Measurements from ENCODE around the gene PPM1N. TPM values are rescaled to one million over a fixed set of nuclear protein-coding genes. Genes with fewer than 3 reads are reported as not detected.

PPM1N gene
- total RNA-seq, 1 donor from 2014 or later: 0.62 TPM

DNA sequence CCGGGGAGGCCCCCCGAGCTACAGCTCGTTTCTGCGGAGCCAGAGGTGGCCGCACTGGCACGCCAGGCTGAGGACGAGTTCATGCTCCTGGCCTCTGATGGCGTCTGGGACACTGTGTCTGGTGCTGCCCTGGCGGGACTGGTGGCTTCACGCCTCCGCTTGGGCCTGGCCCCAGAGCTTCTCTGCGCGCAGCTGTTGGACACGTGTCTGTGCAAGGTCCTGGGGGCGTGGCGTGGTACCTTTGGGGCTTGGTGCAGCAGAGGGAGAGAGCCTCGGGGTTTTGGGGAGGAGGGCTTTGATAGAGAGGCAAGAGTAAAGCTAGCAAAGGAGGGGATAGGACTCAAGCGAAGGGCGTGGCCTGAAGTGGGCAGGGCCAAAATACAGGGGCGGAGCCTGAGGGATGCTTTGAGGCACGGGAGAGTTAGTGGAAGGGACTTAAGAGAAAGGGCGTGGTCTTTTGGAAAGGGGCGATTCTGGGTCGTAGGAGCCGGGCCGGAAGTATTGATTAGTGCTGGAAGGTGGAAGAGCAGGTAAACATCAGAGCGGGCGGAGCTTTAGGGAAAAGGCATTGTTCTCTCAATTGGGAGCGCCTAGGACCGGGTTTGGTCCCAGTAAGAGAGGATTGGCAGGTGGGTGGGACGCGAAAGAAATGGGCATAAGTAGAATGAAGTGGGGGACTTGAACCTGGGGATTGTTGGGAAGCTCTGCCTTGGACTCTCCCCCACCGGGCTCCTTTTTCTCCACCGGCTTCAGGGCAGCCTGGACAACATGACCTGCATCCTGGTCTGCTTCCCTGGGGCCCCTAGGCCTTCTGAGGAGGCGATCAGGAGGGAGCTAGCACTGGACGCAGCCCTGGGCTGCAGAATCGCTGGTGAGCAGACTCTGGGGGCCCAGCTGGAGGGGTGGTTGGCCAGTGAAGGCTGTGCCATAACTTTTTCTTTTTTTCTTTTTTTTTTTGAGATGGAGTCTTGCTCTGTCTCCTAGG, 1.2 kb downstream of the PPM1N start:
- H3K9me3 Mint-ChIP-seq (ENCODE audit: unreplicated experiment): no peaks in the 10 kb centered on the region
- peaks cover 16% of the 10 kb centered on the region for H3K4me1 Mint-ChIP-seq (ENCODE audit: unreplicated experiment)
- peaks cover 26% of the 10 kb centered on the region for H3K27me3 Mint-ChIP-seq (ENCODE audit: unreplicated experiment)
- H3K27ac Mint-ChIP-seq (ENCODE audit: unreplicated experiment): no peak overlapping the region
- no peak for DNase-seq (ENCODE audit: extremely low spot score, unreplicated experiment)
- H3K36me3 Mint-ChIP-seq (ENCODE audit: unreplicated experiment): no peaks in the 10 kb centered on the region
- H3K4me3 Mint-ChIP-seq (ENCODE audit: unreplicated experiment): no peak overlapping the region
- TF ChIP-seq, protein P1, sequence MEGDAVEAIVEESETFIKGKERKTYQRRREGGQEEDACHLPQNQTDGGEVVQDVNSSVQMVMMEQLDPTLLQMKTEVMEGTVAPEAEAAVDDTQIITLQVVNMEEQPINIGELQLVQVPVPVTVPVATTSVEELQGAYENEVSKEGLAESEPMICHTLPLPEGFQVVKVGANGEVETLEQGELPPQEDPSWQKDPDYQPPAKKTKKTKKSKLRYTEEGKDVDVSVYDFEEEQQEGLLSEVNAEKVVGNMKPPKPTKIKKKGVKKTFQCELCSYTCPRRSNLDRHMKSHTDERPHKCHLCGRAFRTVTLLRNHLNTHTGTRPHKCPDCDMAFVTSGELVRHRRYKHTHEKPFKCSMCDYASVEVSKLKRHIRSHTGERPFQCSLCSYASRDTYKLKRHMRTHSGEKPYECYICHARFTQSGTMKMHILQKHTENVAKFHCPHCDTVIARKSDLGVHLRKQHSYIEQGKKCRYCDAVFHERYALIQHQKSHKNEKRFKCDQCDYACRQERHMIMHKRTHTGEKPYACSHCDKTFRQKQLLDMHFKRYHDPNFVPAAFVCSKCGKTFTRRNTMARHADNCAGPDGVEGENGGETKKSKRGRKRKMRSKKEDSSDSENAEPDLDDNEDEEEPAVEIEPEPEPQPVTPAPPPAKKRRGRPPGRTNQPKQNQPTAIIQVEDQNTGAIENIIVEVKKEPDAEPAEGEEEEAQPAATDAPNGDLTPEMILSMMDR (IDR thresholded peaks at IDR 0.05): no peak

DNA sequence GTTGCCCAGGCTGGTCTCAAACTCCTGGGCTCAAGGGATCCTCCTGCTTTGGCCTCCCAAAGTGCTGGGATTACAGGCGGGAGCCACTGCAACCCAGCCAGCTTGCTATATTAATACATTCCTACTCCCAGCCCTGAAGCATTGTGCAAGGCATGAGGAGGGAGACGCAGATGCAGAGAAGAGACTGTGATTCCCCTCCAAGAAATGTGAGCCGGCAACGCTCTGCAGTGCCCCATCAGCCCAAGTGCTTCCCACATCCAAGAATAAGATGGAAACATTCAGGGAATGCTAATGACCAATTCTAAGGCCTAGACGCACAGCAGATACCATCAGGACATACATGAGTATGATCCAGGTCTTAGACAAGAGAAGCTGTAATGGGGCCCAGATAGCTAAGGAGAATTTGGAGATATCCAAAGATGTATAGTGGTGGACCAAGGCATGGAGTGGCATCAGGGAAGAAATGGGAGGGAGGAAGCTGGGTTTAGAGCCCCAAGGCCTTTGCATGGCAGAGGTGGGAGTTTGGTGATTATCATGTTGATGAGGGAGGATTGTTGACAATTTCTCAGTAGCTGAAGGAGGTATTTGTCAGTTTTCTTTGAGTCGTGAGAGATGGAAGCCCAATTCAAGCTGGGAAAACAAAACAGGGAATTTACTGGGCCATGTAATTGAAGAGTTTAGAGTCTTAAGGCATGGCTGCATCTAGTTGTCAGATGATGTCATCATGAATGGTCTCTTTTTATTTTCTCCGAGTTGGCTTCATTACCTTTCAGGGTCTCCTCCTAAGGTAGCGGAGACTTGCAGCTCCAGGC, 2.9 kb downstream of the PPM1N start:
- H3K27me3 Mint-ChIP-seq (ENCODE audit: unreplicated experiment): peaks cover 25% of the 10 kb centered on the region
- H3K36me3 Mint-ChIP-seq (ENCODE audit: unreplicated experiment): no peaks in the 10 kb centered on the region
- H3K27ac Mint-ChIP-seq (ENCODE audit: unreplicated experiment): no peak overlapping the region
- H3K4me1 Mint-ChIP-seq (ENCODE audit: unreplicated experiment): peaks cover 21% of the 10 kb centered on the region
- no peak for DNase-seq (ENCODE audit: extremely low spot score, unreplicated experiment)
- H3K4me3 Mint-ChIP-seq (ENCODE audit: unreplicated experiment): no peak overlapping the region
- H3K9me3 Mint-ChIP-seq (ENCODE audit: unreplicated experiment): no peaks in the 10 kb centered on the region
- TF ChIP-seq, protein P1 (IDR thresholded peaks at IDR 0.05): no peak

DNA sequence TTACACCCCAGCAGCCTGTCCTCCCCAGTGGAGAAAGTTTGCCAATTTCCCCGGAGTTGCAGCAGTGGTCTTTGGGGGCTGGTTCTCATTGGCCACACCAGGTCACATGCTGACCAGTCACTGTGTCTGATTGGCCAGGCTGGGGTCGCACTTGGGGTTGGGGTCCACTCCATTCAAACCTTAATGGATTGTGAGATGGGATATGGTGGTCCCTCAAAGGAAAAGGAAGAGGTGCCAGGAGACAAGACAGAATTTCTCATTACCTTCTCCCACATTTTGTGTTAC, 3.4 kb downstream of the PPM1N start:
- H3K4me3 Mint-ChIP-seq (ENCODE audit: unreplicated experiment): no peak overlapping the region
- no peak overlapping the region for H3K27ac Mint-ChIP-seq (ENCODE audit: unreplicated experiment)
- DNase-seq (ENCODE audit: extremely low spot score, unreplicated experiment): no peak
- TF ChIP-seq, protein P1 (IDR thresholded peaks at IDR 0.05): no peak
- H3K9me3 Mint-ChIP-seq (ENCODE audit: unreplicated experiment): no peaks in the 10 kb centered on the region
- H3K27me3 Mint-ChIP-seq (ENCODE audit: unreplicated experiment): peaks cover 25% of the 10 kb centered on the region
- no peaks in the 10 kb centered on the region for H3K36me3 Mint-ChIP-seq (ENCODE audit: unreplicated experiment)
- peaks cover 24% of the 10 kb centered on the region for H3K4me1 Mint-ChIP-seq (ENCODE audit: unreplicated experiment)

DNA sequence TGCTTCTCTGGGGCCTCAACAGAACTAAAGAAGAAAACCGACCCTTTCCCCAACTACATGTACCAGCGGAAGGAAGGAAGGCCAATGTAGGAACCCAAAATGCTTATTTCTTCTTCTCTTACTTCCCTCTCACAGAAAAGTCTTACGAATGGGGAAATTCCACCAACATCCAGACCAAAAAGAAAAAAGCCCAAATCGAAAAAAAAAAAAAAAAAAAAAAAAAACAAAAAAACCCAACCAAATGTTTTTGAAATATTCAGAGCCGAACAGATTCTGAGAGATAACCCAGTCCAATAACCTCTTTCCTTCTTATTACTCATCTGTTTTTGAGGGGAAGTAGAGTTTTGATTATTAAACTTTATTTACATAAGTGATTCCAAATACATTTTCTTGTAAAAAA, 3.9 kb downstream of the PPM1N start:
- no peak overlapping the region for H3K27ac Mint-ChIP-seq (ENCODE audit: unreplicated experiment)
- H3K36me3 Mint-ChIP-seq (ENCODE audit: unreplicated experiment): no peaks in the 10 kb centered on the region
- no peaks in the 10 kb centered on the region for H3K9me3 Mint-ChIP-seq (ENCODE audit: unreplicated experiment)
- peaks cover 22% of the 10 kb centered on the region for H3K4me1 Mint-ChIP-seq (ENCODE audit: unreplicated experiment)
- peaks cover 23% of the 10 kb centered on the region for H3K27me3 Mint-ChIP-seq (ENCODE audit: unreplicated experiment)
- TF ChIP-seq, protein P1 (IDR thresholded peaks at IDR 0.05): no peak
- DNase-seq (ENCODE audit: extremely low spot score, unreplicated experiment): no peak
- H3K4me3 Mint-ChIP-seq (ENCODE audit: unreplicated experiment): no peak overlapping the region

DNA sequence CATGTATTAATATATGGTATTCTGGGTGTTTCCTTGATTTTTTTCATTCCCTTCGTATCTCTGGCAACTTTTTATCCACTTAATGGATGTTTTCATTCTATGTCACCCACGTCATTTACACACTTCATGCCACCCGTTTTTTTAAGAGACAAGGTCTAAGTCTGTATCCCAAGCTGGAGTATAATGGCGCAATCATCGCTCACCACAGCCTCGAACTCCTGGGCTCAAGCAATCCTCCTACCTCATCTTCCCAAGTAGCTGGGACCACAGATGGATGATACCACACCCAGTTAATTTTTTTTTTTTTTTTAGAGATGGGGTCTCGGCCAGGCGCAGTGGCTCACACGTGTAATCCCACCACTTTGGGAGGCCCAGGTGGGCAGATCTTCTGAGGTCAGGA, 5.7 kb downstream of the PPM1N start:
- TF ChIP-seq, protein P1 (IDR thresholded peaks at IDR 0.05): no peak
- no peaks in the 10 kb centered on the region for H3K36me3 Mint-ChIP-seq (ENCODE audit: unreplicated experiment)
- H3K4me3 Mint-ChIP-seq (ENCODE audit: unreplicated experiment): no peak overlapping the region
- no peak for DNase-seq (ENCODE audit: extremely low spot score, unreplicated experiment)
- H3K27me3 Mint-ChIP-seq (ENCODE audit: unreplicated experiment): peaks cover 13% of the 10 kb centered on the region
- H3K4me1 Mint-ChIP-seq (ENCODE audit: unreplicated experiment): peaks cover 15% of the 10 kb centered on the region
- H3K27ac Mint-ChIP-seq (ENCODE audit: unreplicated experiment): no peak overlapping the region
- H3K9me3 Mint-ChIP-seq (ENCODE audit: unreplicated experiment): no peaks in the 10 kb centered on the region

Measured in osteocyte (in vitro differentiated cells).